H9 (cell line): Measurements from ENCODE around the gene RND3. TPM values are rescaled to one million over a fixed set of nuclear protein-coding genes. Genes with fewer than 3 reads are reported as not detected.
A peak's percentile ranks its signal among the peaks of the same experiment; 100 is the strongest.

Experiments
- DNase-seq: peaks from one replicate; pipeline ENCODE4 v3.0.0-alpha.2; 2017
- H2AFZ ChIP-seq: one replicate; pipeline ENCODE4 v1.6.1; 2013; ENCODE audit warnings: mild to moderate bottlenecking, low read length, control low read depth, moderate library complexity
- H2AK5ac ChIP-seq: 2 replicates; pipeline ENCODE4 v1.6.1; 2013; ENCODE audit warnings: low read length, control low read depth, mixed read lengths; ENCODE audit not compliant: insufficient read length
- H2BK120ac ChIP-seq: one replicate; pipeline ENCODE4 v1.6.1; 2013; ENCODE audit warnings: low read depth, mild to moderate bottlenecking, low read length, control low read depth, inconsistent platforms; ENCODE audit not compliant: poor library complexity, severe bottlenecking
- H2BK12ac ChIP-seq: 2 replicates; pipeline ENCODE4 v1.6.1; 2013; ENCODE audit warnings: low read length, control low read depth, mixed read lengths, low read depth; ENCODE audit not compliant: insufficient read length
- H2BK15ac ChIP-seq: 2 replicates; pipeline ENCODE4 v1.6.1; 2013; ENCODE audit warnings: low read depth, low read length, control low read depth
- H2BK20ac ChIP-seq: one replicate; pipeline ENCODE4 v1.6.1; 2013; ENCODE audit warnings: low read depth, mild to moderate bottlenecking, low read length, control low read depth, inconsistent platforms; ENCODE audit not compliant: poor library complexity, severe bottlenecking
- H2BK5ac ChIP-seq: 2 replicates; pipeline ENCODE4 v1.6.1; 2013; ENCODE audit warnings: low read length, control low read depth, mixed read lengths; ENCODE audit not compliant: insufficient read length
- H3K14ac ChIP-seq: 2 replicates; pipeline ENCODE4 v1.6.1; 2013; ENCODE audit warnings: low read length, control low read depth; ENCODE audit not compliant: insufficient read depth
- H3K18ac ChIP-seq: 2 replicates; pipeline ENCODE4 v1.6.1; 2013; ENCODE audit warnings: low read depth, mild to moderate bottlenecking, mixed read lengths, low read length, control low read depth; ENCODE audit not compliant: insufficient read length
- H3K23ac ChIP-seq: 2 replicates; pipeline ENCODE4 v1.6.1; 2013; ENCODE audit warnings: low read length, control low read depth, mixed read lengths, low read depth; ENCODE audit not compliant: insufficient read length
- H3K23me2 ChIP-seq: 2 replicates; pipeline ENCODE4 v1.6.1; 2013; ENCODE audit warnings: low read depth, mild to moderate bottlenecking, mixed read lengths, low read length, control low read depth; ENCODE audit not compliant: insufficient read length, poor library complexity, severe bottlenecking
- H3K27ac ChIP-seq: 2 replicates; pipeline ENCODE4 v1.5.1; 2013; ENCODE audit warnings: low read length, control low read depth, mixed read lengths, low read depth; ENCODE audit not compliant: insufficient read length
- H3K27me3 ChIP-seq: 2 replicates; pipeline ENCODE4 v1.6.1; 2013; ENCODE audit warnings: low read length, control low read depth, inconsistent platforms; ENCODE audit not compliant: insufficient read depth
- H3K4ac ChIP-seq: 2 replicates; pipeline ENCODE4 v1.6.1; 2013; ENCODE audit warnings: low read depth, mild to moderate bottlenecking, control low read depth, inconsistent platforms, low read length, moderate library complexity
- H3K4me1 ChIP-seq: 2 replicates; pipeline ENCODE4 v1.6.1; 2013; ENCODE audit warnings: low read length, control low read depth, inconsistent platforms; ENCODE audit not compliant: insufficient read depth
- H3K4me2 ChIP-seq: 2 replicates; pipeline ENCODE4 v1.6.1; 2013; ENCODE audit warnings: low read length, control low read depth, mixed read lengths; ENCODE audit not compliant: insufficient read length, insufficient read depth
- H3K56ac ChIP-seq: 2 replicates; pipeline ENCODE4 v1.6.1; 2013; ENCODE audit warnings: low read depth, mild to moderate bottlenecking, mixed read lengths, low read length, control low read depth; ENCODE audit not compliant: insufficient read length
- H3K79me1 ChIP-seq: 2 replicates; pipeline ENCODE4 v1.6.1; 2013; ENCODE audit warnings: low read depth, mild to moderate bottlenecking, moderate library complexity, low read length, control low read depth, inconsistent platforms; ENCODE audit not compliant: insufficient read depth, poor library complexity, severe bottlenecking
- H3K79me2 ChIP-seq: 2 replicates; pipeline ENCODE4 v1.6.1; 2013; ENCODE audit warnings: low read length, control low read depth, inconsistent platforms; ENCODE audit not compliant: insufficient read depth
- H3K9ac ChIP-seq: 2 replicates; pipeline ENCODE4 v1.6.1; 2013; ENCODE audit warnings: low read length, control low read depth, mixed read lengths; ENCODE audit not compliant: insufficient read length; ENCODE audit errors: extremely low read depth
- H3K9me3 ChIP-seq: one replicate; pipeline ENCODE4 v1.6.1; 2013; ENCODE audit warnings: low read depth, low read length, inconsistent platforms; ENCODE audit not compliant: control insufficient read depth
- H3T11ph ChIP-seq: one replicate; pipeline ENCODE4 v1.6.1; 2013; ENCODE audit warnings: mild to moderate bottlenecking, low read length, control low read depth, inconsistent platforms
- H4K20me1 ChIP-seq: one replicate; pipeline ENCODE4 v1.6.1; 2013; ENCODE audit not compliant: control insufficient read depth, insufficient read length, insufficient read depth
- H4K5ac ChIP-seq: 2 replicates; pipeline ENCODE4 v1.6.1; 2013; ENCODE audit warnings: low read depth, mild to moderate bottlenecking, mixed read lengths, low read length, control low read depth; ENCODE audit not compliant: insufficient read length
- H4K8ac ChIP-seq: replicated peaks from 2 replicates; pipeline ENCODE4 v1.6.1; 2013; ENCODE audit warnings: low read length, control low read depth, mixed read lengths, low read depth; ENCODE audit not compliant: insufficient read length
- H4K91ac ChIP-seq: 2 replicates; pipeline ENCODE4 v1.6.1; 2013; ENCODE audit warnings: low read depth, mild to moderate bottlenecking, moderate library complexity, mixed read lengths, low read length, control low read depth; ENCODE audit not compliant: insufficient read length
- H3K27ac Mint-ChIP-seq, 3 experiments: 2 replicates in 2 of 3; 3 replicates in 1 of 3; pipeline ENCODE4 v1.8.0; 2020 to 2021; ENCODE audit warnings: mixed read lengths in 3 of 3, mild to moderate bottlenecking in 1 of 3, moderate library complexity in 1 of 3
- H3K27me3 Mint-ChIP-seq: 2 replicates; pipeline ENCODE4 v1.8.0; 2021; ENCODE audit warnings: low read depth, mild to moderate bottlenecking, moderate library complexity, mixed read lengths
- H3K36me3 Mint-ChIP-seq, 3 experiments: 2 replicates in 2 of 3; 3 replicates in 1 of 3; pipeline ENCODE4 v1.8.0; 2020 to 2021; ENCODE audit warnings: low read depth in 3 of 3, mixed read lengths in 3 of 3; ENCODE audit not compliant: insufficient read depth in 1 of 3
- H3K4me1 Mint-ChIP-seq, 2 experiments: 2 replicates each; pipeline ENCODE4 v1.8.0; 2020; ENCODE audit warnings: mixed read lengths in 2 of 2
- H3K4me3 Mint-ChIP-seq, 2 experiments: 2 replicates in 1 of 2; 3 replicates in 1 of 2; pipeline ENCODE4 v1.8.0; 2020 to 2021; ENCODE audit warnings: mild to moderate bottlenecking in 2 of 2, mixed read lengths in 2 of 2, moderate library complexity in 1 of 2
- H3K9me3 Mint-ChIP-seq, 2 experiments: 2 replicates in 1 of 2; 3 replicates in 1 of 2; pipeline ENCODE4 v1.8.0; 2020; ENCODE audit warnings: mild to moderate bottlenecking in 2 of 2, mixed read lengths in 2 of 2, moderate library complexity in 1 of 2
- WGBS: extraction: QIAGEN DNeasy Blood & Tissue Kit; methylation state at CpG from one replicate; pipeline ENCODE4 v1.1.7; 2013; ENCODE audit warnings: missing lambda C conversion rate, low lambda C conversion rate, mixed read lengths; ENCODE audit not compliant: insufficient read length; ENCODE audit errors: extremely low coverage; 5-methylcytosine and 5-hydroxymethylcytosine counted together
- total RNA-seq: library from RNA; stranded (reverse); gene quantifications from 2 replicates; pipeline ENCODE4 v1.2.1, GENCODE V29; 2021
- TF ChIP-seq, protein P1 (sequence below): fragments of 200-600 bp; sonication (generic); conservative IDR thresholded peaks from 3 replicates; pipeline ENCODE4 v1.8.0; 2021; ENCODE audit warnings: antibody characterized with exemption, mild to moderate bottlenecking

RND3 gene
- total RNA-seq, 1 experiment from 2014 or later = 62.6 TPM

DNA sequence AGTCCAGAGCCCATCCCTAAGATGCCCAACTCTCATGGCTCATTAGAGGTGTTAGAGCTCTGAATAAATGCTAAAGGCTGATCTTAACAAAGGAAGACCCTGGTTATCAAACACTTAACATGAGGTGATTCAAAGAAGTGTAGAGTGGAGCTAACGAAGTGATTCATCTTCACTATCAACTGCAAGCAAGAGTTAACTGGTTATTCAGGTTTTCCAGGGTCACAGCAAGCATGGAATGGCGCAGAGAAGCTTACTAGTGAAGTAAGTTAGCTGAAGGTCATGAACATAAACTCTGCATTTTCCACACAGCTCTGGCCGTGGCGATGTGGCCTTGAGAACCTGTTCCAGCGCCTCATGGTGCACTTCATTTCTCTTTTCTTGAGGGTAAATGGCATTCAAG is 17.0 kb downstream of the RND3 start:
- no peak for DNase-seq
- Mint-ChIP-seq H3K27ac (peak overlapping the region in 1 of 3 experiments; percentile 49; a peak in 1 of 7 replicates), H3K36me3 (peaks cover 51 to 74% (median 58%) of the 10 kb centered on the region in 3 experiments), H3K4me3 (no peak overlapping the region), H3K4me1 (peaks cover 0 to 4% of the 10 kb centered on the region in 2 experiments; a peak in 1 of 4 replicates), H3K9me3 (no peaks in the 10 kb centered on the region), H3K27me3 (no peaks in the 10 kb centered on the region)
- Histone ChIP-seq H2BK15ac (no peak overlapping the region), H3K56ac (no peak overlapping the region), H4K5ac (no peak overlapping the region), H2BK5ac (no peak overlapping the region), H3K79me2 (peaks cover 8% of the 10 kb centered on the region; the same call in 1 of the 2 replicates), H3K79me1 (peaks cover 4% of the 10 kb centered on the region), H4K20me1 (no peaks in the 10 kb centered on the region), H3K18ac (no peak overlapping the region), H2AFZ (no peak overlapping the region), H3K4me1 (no peaks in the 10 kb centered on the region; the same call in 1 of the 2 replicates), H3K14ac (no peak overlapping the region), H2BK12ac (no peak overlapping the region), H3K23me2 (no peaks in the 10 kb centered on the region), H3K27me3 (no peaks in the 10 kb centered on the region), H3K4ac (no peak overlapping the region), H4K8ac (no peak overlapping the region), H3K9me3 (no peaks in the 10 kb centered on the region), H2AK5ac (no peak overlapping the region), H2BK120ac (no peak overlapping the region), H4K91ac (no peak overlapping the region), H2BK20ac (no peak overlapping the region), H3K9ac (no peak overlapping the region), H3T11ph (no peak overlapping the region), H3K4me2 (no peak overlapping the region), H3K27ac (no peak overlapping the region), H3K23ac (no peak overlapping the region)
- WGBS = no CpG with 5 or more reads among the region's 5 CpGs
- TF ChIP-seq, protein P1, sequence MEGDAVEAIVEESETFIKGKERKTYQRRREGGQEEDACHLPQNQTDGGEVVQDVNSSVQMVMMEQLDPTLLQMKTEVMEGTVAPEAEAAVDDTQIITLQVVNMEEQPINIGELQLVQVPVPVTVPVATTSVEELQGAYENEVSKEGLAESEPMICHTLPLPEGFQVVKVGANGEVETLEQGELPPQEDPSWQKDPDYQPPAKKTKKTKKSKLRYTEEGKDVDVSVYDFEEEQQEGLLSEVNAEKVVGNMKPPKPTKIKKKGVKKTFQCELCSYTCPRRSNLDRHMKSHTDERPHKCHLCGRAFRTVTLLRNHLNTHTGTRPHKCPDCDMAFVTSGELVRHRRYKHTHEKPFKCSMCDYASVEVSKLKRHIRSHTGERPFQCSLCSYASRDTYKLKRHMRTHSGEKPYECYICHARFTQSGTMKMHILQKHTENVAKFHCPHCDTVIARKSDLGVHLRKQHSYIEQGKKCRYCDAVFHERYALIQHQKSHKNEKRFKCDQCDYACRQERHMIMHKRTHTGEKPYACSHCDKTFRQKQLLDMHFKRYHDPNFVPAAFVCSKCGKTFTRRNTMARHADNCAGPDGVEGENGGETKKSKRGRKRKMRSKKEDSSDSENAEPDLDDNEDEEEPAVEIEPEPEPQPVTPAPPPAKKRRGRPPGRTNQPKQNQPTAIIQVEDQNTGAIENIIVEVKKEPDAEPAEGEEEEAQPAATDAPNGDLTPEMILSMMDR = no peak
